ENCODE results near the gene ASTN2.

- TF ChIP-seq CEBPB (IDR thresholded peaks at IDR 0.05; ENCODE audit: borderline replicate concordance in 1 of 2, low read depth in 2 of 2, low read length in 2 of 2) (0 out of 4 replicates have a peak, but pooled peaks of 1 of the 2 experiments have one; percentile 33), POLR2AphosphoS5 (IDR thresholded peaks at IDR 0.05; ENCODE audit: low read length) (no peak), FOXK2 (IDR thresholded peaks at IDR 0.05) (no peak), MYC (IDR thresholded peaks at IDR 0.05; ENCODE audit: insufficient read depth, insufficient read length, insufficient replicate concordance, low read length, severe bottlenecking) (no peak), EZH2 (IDR thresholded peaks at IDR 0.05; ENCODE audit: borderline replicate concordance, control insufficient read depth, low read depth, low read length) (no peak), RAD21 (IDR thresholded peaks at IDR 0.05; ENCODE audit: insufficient read depth, low read depth, low read length) (no peak), CHD2 (IDR thresholded peaks at IDR 0.05; ENCODE audit: borderline replicate concordance, low read depth, low read length) (no peak), ZSCAN29 (IDR thresholded peaks at IDR 0.05) (no peak)
- TF ChIP-seq, protein P1, sequence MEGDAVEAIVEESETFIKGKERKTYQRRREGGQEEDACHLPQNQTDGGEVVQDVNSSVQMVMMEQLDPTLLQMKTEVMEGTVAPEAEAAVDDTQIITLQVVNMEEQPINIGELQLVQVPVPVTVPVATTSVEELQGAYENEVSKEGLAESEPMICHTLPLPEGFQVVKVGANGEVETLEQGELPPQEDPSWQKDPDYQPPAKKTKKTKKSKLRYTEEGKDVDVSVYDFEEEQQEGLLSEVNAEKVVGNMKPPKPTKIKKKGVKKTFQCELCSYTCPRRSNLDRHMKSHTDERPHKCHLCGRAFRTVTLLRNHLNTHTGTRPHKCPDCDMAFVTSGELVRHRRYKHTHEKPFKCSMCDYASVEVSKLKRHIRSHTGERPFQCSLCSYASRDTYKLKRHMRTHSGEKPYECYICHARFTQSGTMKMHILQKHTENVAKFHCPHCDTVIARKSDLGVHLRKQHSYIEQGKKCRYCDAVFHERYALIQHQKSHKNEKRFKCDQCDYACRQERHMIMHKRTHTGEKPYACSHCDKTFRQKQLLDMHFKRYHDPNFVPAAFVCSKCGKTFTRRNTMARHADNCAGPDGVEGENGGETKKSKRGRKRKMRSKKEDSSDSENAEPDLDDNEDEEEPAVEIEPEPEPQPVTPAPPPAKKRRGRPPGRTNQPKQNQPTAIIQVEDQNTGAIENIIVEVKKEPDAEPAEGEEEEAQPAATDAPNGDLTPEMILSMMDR (IDR thresholded peaks at IDR 0.05 in 2 of 3, conservative IDR thresholded peaks at IDR 0.05 in 1 of 3; ENCODE audit: control insufficient read depth in 2 of 3, extremely low read depth in 1 of 3, insufficient read depth in 1 of 3, low read depth in 3 of 3, low read length in 3 of 3) = no peak
Measured at GRCh38 chr9:116907989-116908388, 506.9 kb downstream of the ASTN2 start.
